ENCODE measurements around the gene RAC2. TPM values are rescaled to one million over a fixed set of nuclear protein-coding genes. Genes with fewer than 3 reads are reported as not detected.

Gene RAC2
- total and polyA plus RNA-seq, 5 experiments from 2014 or later, result 295 to 1,115 (median 740) TPM

DNA sequence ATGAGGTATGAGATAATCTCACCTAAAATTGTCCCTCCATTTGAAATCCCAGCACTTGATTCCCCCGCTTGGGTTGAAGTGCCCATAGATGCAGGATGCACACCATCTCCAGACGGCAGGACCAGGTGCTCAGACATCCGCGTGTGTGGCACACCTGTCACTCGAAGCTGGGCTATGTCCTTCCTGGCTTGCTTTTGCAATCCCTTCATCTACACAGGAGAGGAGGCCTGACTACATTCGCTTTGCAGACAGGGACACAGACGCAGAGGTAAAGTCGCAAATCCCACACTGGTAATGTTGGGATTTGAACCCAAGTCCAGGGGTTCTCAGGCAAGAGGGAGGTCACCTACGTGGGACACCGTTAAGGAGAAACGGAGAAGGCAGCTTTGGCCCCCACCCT, 31.1 kb upstream of the RAC2 start:
- H3K4me1 Mint-ChIP-seq, result peaks cover 11 to 66% (median 26%) of the 10 kb centered on the region in 4 donors
- H3K27me3 Mint-ChIP-seq, result no peaks in the 10 kb centered on the region
- DNase-seq (no peak), ATAC-seq (no peak)
- no peaks in the 10 kb centered on the region for H3K9me3 Mint-ChIP-seq
- no peak overlapping the region for H3K4me3 Mint-ChIP-seq
- POLR2A ChIA-PET, result interaction anchor here (0.7 to 0.8 kb wide), 2 partner anchors 9 to 154 kb away, joined by 3 read pairs; no protein-coding TSS in a partner anchor
- H3K36me3 Mint-ChIP-seq, result no peaks in the 10 kb centered on the region
- H3K27ac Mint-ChIP-seq, result peak overlapping the region in 1 of 10 donors; percentile 23

DNA sequence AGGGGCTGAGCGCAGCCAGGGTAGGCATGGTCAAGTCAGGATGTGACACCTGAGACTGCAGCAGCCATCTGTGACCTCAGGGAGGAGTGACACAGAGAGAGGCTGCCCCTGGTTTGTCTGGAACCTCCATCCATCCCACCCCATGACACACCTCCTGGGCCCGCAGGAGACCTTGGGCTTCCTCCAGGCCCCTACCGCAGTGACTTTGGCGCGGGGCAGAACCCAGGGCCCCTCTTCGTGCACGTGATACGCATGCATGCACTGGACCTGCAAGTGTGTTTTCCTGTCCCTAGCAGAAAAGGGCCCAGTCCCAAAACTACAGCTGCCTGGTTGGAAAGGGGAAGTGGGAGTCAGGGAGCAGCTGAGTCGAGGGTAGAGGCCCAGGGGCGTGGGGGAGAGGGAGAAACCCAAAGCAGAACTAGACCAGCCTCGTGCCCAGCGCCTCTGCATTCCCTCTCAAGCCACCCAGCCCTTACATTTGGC, 30.4 kb upstream of the RAC2 start:
- Mint-ChIP-seq H3K27ac (no peak overlapping the region), H3K4me1 (peaks cover 18 to 66% (median 33%) of the 10 kb centered on the region in 4 donors), H3K9me3 (no peaks in the 10 kb centered on the region), H3K36me3 (no peaks in the 10 kb centered on the region), H3K27me3 (no peaks in the 10 kb centered on the region), H3K4me3 (peak overlapping the region in 2 of 10 donors; percentile 15 to 24)
- DNase-seq (no peak), ATAC-seq (no peak)
- POLR2A ChIA-PET, result interaction anchor here (0.8 kb wide), 1 partner anchor 154 kb away, joined by 3 read pairs; no protein-coding TSS in a partner anchor

DNA sequence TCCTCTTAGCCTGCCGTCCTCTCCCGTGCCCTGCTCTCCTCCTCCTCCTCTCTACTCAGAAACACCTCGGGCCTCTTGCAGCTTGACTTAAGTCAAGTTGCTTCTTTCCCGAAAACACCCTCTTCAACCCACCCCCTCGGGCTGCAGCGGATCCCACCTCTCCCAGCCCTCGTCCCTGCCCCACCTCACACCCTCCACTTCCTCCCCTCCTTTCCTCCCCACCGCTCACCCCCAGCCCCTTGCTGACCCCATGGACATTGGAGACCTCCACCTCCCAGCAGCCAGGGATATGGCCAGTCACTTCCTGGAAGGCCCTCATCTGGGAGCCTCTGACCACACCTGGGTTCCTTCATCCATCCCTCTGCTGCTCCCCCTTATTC, 29.8 kb upstream of the RAC2 start:
- peaks cover 20 to 63% (median 36%) of the 10 kb centered on the region in 4 donors for H3K4me1 Mint-ChIP-seq
- no peaks in the 10 kb centered on the region for H3K9me3 Mint-ChIP-seq
- no peaks in the 10 kb centered on the region for H3K27me3 Mint-ChIP-seq
- POLR2A ChIA-PET, result interaction anchor here (0.5 kb wide), 1 partner anchor 53 kb away, joined by 5 read pairs; no protein-coding TSS in a partner anchor
- no peak overlapping the region for H3K27ac Mint-ChIP-seq
- no peak for ATAC-seq
- H3K36me3 Mint-ChIP-seq, result no peaks in the 10 kb centered on the region
- no peak for DNase-seq
- H3K4me3 Mint-ChIP-seq, result no peak overlapping the region

DNA sequence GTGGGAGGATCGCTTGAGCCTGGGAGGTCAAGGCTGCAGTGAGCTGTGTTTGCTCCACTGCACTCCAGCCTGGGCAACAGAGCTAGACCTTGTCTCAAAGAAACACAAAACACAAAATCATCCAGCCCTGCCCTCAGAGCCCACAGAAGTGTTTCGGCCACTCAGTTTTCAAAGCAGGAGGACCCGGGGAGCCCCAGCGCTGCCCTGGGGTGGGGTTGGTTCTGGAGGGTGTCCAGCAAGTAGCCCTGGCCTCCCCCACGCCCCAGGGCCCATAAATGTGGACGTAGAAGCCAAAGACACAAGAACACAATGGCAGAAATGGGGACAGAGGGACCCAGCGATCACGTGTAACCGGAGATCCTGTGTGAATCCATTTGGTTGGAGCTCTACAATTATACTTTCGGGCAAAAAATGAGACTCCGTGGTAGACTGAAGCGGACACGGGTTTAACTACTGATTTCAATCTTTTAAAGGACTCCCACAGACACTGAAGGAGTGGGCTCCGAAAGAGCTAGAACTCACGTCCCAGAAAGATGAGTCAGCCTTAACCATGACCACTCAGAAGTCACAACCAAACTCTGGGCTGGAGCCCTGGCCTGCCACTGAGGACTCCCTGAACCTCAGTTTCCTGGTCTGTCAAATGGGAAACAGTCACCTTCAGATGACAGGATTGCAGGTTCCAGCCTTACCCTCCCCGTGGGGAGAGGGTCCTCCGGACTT, 29.2 kb upstream of the RAC2 start:
- no peak for ATAC-seq
- no peak for DNase-seq

DNA sequence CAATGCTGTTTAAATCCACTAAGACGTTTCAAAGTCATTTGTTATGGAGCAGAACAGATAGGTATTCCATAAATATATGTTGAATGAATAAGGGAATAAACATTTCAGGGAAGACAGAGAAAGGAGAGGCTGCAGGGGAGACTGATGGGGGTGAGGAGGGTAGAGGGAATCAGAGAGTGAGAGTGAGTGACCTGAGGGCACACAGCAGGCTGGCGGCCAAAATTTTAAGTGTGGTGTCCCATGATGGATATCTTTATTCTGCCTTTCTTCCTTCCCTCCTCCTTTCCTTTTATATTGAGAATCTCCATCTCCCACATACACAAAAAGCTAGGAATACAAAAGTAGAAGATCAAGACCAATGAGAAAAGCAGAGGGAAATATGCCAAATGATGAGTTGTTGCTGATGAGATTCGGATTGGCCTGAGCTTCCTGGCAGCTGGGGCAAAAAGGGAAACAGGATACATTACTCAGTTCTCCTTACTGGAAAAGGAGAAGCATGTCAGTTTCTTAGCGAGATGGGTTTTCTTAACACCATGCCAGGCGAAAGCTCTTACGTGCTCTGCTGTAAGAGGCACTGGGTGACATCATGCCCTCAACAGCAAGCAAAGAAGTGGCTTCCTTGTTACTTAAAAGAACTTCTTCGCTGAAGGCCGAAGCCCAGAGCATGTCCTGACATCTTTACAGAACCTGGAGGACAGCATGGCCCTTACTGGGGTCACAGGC, 27.0 kb upstream of the RAC2 start:
- ATAC-seq (no peak), DNase-seq (no peak)
- POLR2A ChIA-PET, result interaction anchor here (0.8 to 2.4 kb wide), 5 partner anchors 11 to 42 kb away, joined by 3 to 10 read pairs (median 4); partner anchors contain the start of gene CYTH4
- Mint-ChIP-seq H3K9me3 (no peaks in the 10 kb centered on the region), H3K27me3 (no peaks in the 10 kb centered on the region), H3K27ac (peak overlapping the region in 4 of 10 donors; percentile 2 to 42 (median 14)), H3K4me1 (peaks cover 27 to 63% (median 40%) of the 10 kb centered on the region in 4 donors), H3K36me3 (no peaks in the 10 kb centered on the region), H3K4me3 (no peak overlapping the region)

More for the DNA sequence above, 29.2 kb upstream of the RAC2 start:
- no peaks in the 10 kb centered on the region for H3K36me3 Mint-ChIP-seq
- no peaks in the 10 kb centered on the region for H3K27me3 Mint-ChIP-seq
- no peak overlapping the region for H3K4me3 Mint-ChIP-seq
- H3K4me1 Mint-ChIP-seq, result peaks cover 16 to 61% (median 31%) of the 10 kb centered on the region in 4 donors
- no peak overlapping the region for H3K27ac Mint-ChIP-seq
- H3K9me3 Mint-ChIP-seq, result no peaks in the 10 kb centered on the region
- POLR2A ChIA-PET, result interaction anchor here (0.5 to 1.3 kb wide), 3 partner anchors 26 to 65 kb away, joined by 4 to 5 read pairs (median 5); no protein-coding TSS in a partner anchor

DNA sequence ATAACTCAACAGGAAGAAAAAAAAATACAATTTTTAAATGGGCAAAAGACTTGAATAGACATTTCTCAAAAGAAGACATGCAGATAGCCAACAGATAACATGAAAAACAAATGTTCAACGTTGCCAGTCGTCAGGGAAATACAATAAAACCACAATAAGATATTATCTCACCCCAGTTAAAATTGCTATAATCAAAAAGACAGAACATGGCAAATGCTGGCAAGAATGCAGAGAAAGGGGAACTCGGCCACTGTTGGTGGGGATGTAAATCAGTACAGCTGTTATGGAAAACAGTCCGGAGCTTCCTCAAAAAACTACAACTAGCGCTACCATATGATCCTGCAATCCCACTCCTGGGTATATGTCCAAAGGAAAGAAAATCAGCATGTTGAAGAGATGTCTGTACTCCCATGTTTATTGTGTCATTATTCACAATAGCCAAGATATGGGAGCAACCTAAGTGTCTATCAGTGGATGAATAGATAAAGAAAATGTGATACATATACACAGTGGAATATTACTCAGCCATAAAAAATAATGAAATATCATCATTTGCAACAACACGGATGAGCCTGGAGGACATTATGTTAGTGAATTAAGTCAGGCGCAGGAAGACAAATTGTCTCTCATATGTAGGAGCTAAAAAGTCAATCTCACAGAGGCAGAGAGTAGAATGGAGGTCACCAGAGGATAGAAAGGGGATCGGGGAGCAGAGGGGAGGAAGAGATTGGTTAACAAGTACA, 26.0 kb upstream of the RAC2 start:
- Mint-ChIP-seq H3K27me3 (no peaks in the 10 kb centered on the region), H3K27ac (peak overlapping the region in 6 of 10 donors; percentile 9 to 80 (median 34)), H3K9me3 (peaks cover 0 to 3% (median 0%) of the 10 kb centered on the region in 9 donors), H3K4me3 (peak overlapping the region in 2 of 10 donors; percentile 13 to 23), H3K4me1 (peaks cover 25 to 55% (median 32%) of the 10 kb centered on the region in 4 donors), H3K36me3 (no peaks in the 10 kb centered on the region)
- POLR2A ChIA-PET, result interaction anchor here (0.7 to 2.4 kb wide), 5 partner anchors 8 to 45 kb away, joined by 3 to 10 read pairs (median 4); partner anchors contain the start of gene CYTH4
- ATAC-seq, result no peak
- peak in 2 of 10 donors; percentile 15 to 23 for DNase-seq

DNA sequence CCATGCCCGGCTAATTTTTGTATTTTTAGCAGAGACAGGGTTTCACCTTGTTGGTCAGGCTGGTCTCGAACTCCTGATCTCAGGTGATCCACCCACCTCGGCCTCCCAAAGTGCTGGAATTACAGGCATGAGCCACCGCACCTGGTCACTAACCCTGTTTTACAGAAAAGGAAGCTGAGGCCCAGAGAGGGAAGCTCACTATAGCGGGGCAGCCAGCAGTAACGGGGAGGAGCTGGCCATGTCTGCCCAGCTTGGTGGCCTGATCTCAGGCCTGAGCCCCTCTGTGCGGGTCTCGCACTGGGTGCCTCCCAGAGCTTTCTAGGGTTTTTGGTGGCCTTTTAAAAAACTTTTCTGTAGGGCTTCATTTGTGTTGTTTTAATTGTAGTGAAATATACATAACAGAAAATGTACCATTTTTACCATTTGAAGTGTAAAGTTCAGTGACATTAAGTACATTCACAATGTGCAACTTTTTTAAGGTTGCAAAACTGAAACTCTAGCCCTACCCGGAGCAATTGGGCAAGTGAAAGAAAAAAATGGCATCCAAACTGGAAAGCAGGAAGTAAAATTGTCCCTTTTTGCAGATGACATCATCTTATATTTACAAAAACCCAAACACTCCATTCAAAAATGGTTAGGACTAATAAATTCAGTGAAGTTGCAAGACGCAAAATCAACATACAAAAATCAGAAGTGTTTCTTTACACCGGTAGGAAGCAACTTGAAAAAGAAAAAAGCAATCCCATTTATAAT, 23.8 kb upstream of the RAC2 start:
- POLR2A ChIA-PET, result interaction anchor here (0.6 to 2.2 kb wide), 15 partner anchors 17 to 576 kb away, joined by 3 to 13 read pairs (median 6); partner anchors contain the start of gene RAC2
- Mint-ChIP-seq H3K9me3 (peaks cover 0 to 12% (median 0%) of the 10 kb centered on the region in 9 donors), H3K36me3 (peaks cover 0 to 5% (median 0%) of the 10 kb centered on the region in 3 donors), H3K4me1 (peaks cover 24 to 35% (median 31%) of the 10 kb centered on the region in 4 donors), H3K27me3 (no peaks in the 10 kb centered on the region), H3K27ac (peak overlapping the region; percentile 85 to 98 (median 95)), H3K4me3 (peak overlapping the region; percentile 82 to 93 (median 86))
- DNase-seq (peak in 1 of 10 donors; percentile 33), ATAC-seq (peak in 1 of 2 donors; percentile 23)

DNA sequence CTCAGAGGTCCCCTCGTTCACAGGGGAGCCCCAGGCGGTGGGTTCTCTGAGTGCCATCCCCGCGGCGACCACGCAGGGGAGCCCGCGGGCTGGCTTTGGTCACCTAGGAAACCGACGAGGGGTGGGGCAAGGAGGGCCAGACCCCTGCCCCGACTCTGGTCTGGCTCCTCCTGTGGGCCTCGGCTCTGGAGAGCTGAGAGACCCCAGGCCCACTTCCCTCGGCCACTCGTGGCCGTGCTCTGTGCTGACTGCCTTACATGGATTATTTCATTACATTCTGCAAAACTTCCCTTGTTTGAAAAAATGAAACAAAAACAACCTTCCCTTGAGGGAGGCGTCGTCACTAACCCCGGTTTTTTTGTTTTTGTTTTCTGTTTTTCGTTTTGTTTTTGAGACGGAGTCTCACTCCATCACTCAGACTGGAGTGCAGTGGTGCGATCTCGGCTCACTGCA, 23.1 kb upstream of the RAC2 start:
- peaks cover 0 to 12% (median 0%) of the 10 kb centered on the region in 9 donors for H3K9me3 Mint-ChIP-seq
- peak; percentile 82 to 90 for ATAC-seq
- POLR2A ChIA-PET, result interaction anchor here (0.8 to 2.2 kb wide), 14 partner anchors 14 to 189 kb away, joined by 3 to 13 read pairs (median 6); partner anchors contain the start of gene RAC2
- peak; percentile 54 to 79 (median 73) for DNase-seq
- peaks cover 0 to 5% (median 0%) of the 10 kb centered on the region in 3 donors for H3K36me3 Mint-ChIP-seq
- no peaks in the 10 kb centered on the region for H3K27me3 Mint-ChIP-seq
- peaks cover 27 to 35% (median 31%) of the 10 kb centered on the region in 4 donors for H3K4me1 Mint-ChIP-seq
- peak overlapping the region; percentile 85 to 98 (median 95) for H3K27ac Mint-ChIP-seq
- peak overlapping the region; percentile 82 to 93 (median 86) for H3K4me3 Mint-ChIP-seq

DNA sequence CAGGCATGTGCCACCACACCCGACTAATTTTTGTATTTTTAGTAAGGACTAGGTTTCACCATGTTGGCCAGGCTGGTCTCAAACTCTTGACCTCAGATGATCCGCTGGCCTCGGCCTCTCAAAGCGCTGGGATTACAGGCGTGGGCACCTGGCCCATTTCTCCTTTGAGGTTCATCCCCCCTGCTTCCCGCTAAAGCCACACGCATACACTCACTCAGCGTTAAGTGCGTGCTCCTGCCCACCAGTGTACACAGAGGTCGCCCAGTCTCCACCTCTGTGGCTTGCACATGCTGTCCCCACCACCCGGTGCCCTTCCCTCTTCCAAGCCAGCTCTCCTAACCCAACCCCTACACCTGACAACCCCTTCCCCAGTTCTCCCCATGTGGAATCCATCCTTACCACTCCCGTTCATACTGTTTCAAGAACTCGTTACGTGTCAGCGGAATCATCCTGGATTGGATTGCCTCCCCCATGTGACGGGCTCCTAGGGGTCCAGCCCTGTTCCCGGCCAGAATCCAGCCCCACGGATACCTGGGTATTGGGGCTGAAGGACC, 22.6 kb upstream of the RAC2 start:
- DNase-seq, result no peak
- Mint-ChIP-seq H3K27me3 (no peaks in the 10 kb centered on the region), H3K27ac (peak overlapping the region; percentile 85 to 98 (median 95)), H3K4me1 (peaks cover 27 to 35% (median 31%) of the 10 kb centered on the region in 4 donors), H3K36me3 (peaks cover 0 to 5% (median 0%) of the 10 kb centered on the region in 3 donors), H3K4me3 (peak overlapping the region; percentile 82 to 93 (median 86)), H3K9me3 (peaks cover 0 to 12% (median 0%) of the 10 kb centered on the region in 9 donors)
- ATAC-seq, result peak; percentile 23 to 25
- POLR2A ChIA-PET, result interaction anchor here (0.6 to 2.2 kb wide), 8 partner anchors 15 to 218 kb away, joined by 3 to 13 read pairs (median 4); no protein-coding TSS in a partner anchor

DNA sequence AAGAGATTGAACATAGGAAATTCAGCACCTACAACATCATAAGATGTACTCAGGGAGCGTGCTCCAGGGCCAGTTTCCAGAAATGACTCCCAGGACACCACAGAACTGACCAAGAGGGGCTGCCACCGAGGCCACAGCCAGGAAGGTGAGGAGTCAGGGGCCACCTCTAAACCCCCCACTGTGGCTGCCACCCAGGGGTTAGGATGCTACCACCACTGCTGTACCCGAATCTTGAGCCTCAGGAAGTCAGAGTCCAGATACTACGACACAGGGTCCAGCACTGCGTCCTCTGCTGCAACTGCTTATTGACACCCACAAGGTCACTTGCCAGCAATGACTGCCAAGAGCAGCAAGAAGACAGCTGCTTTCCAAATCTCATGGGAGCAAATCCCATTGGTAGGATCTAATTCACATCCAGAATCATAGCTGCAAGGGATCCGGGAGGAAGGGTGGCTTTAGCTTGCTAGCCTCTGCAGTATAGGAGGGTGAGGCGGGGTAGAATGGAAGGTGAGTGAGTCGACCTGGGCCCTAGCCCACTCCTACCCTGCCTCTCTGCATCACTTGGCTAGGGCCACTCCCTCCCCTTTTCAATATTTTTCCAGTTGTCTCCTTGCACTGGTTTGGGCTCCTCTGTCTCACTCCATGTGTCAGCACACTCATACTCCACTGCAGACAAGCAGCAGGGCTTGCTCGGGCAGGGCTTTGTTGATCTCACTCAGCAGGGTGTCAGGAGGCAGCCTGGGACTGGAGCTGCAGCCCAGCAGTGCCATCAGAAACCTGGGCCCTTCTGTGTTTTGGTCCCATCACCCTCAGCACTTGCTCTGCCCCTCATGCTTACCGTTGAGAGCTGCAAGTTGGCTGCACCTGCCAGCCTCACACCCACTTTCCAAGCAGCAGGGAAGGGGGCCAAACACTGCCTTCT, 20.2 kb upstream of the RAC2 start:
- Mint-ChIP-seq H3K27ac (peak overlapping the region in 2 of 10 donors; percentile 5 to 65), H3K36me3 (peaks cover 0 to 5% (median 0%) of the 10 kb centered on the region in 3 donors), H3K4me3 (peak overlapping the region in 1 of 10 donors; percentile 54), H3K9me3 (peaks cover 0 to 12% (median 0%) of the 10 kb centered on the region in 9 donors), H3K27me3 (no peaks in the 10 kb centered on the region), H3K4me1 (peaks cover 27 to 43% (median 38%) of the 10 kb centered on the region in 4 donors)
- ATAC-seq (no peak), DNase-seq (no peak)
- POLR2A ChIA-PET, result interaction anchor here (0.6 to 10.0 kb wide), 7 partner anchors 18 to 197 kb away, joined by 3 to 180 read pairs (median 4); partner anchors contain the start of genes CYTH4 and RAC2
